Stimulated activated memory B cell treated with anti-CD40 and anti-IgM and Interleukin-4, amounts not matched to agents 10 μg/mL and 1 μg/mL and 100 μg/mL, for 72 hours (primary cell): Measurements from ENCODE around the gene GPR152.
A peak's percentile ranks its signal among the peaks of the same experiment; 100 is the strongest.

Experiments used
- ATAC-seq: fragments of 150-1000 bp; cut with Tn5 transposase; 2 replicates; pipeline ENCODE4 v1.10.0; 2021
- H3K27ac Mint-ChIP-seq: one replicate; pipeline ENCODE4 v1.8.0; 2022; ENCODE audit warnings: mild to moderate bottlenecking, mixed read lengths
- H3K27me3 Mint-ChIP-seq: one replicate; pipeline ENCODE4 v1.8.0; 2022; ENCODE audit warnings: mixed read lengths
- H3K36me3 Mint-ChIP-seq: one replicate; pipeline ENCODE4 v1.8.0; 2022; ENCODE audit warnings: mixed read lengths
- H3K4me1 Mint-ChIP-seq: one replicate; pipeline ENCODE4 v1.8.0; 2022; ENCODE audit warnings: mixed read lengths
- H3K4me3 Mint-ChIP-seq: one replicate; pipeline ENCODE4 v1.8.0; 2022; ENCODE audit warnings: mild to moderate bottlenecking, moderate library complexity, mixed read lengths
- H3K9me3 Mint-ChIP-seq: one replicate; pipeline ENCODE4 v1.8.0; 2022; ENCODE audit warnings: mixed read lengths

Gene GPR152

DNA sequence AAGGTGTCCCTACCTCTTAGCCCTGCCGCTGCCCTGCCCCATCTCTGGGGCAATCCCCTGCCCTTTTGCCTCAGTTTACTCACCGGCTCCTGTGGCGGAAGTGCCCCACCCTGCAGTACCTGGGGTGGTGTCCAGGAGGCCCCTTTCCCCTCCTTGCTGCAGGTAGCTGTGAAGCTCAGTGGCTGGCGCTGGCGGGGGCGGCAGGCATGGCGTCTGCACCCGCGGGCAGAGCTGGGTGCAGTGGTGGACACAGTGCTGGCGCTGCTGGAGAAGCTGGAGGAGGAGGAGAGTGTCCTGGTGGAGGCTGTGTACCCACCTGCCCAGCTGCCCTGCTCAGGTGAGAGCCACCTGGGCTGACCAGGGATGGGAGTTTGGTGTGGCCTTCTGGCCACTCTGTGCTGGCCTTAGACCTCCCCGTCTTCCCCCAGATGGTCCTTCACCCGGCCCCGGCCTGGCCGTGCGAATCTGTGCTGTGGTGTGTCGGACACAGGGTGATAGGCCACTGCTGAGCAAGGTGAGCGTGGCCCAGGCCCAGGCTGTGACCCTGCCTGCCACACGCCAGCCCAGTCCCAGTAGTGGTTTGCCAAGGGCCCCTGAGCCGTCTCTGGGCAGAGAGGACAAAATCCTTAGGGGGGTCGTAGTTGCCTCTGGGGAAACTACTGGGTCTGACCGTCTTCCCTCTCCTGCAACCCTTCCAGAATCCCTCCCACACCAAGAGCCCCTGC lies 33.0 kb downstream of the GPR152 start:
- Mint-ChIP-seq H3K27ac (peak overlapping the region; percentile 86), H3K4me3 (peak overlapping the region; percentile 76), H3K4me1 (peaks cover 70% of the 10 kb centered on the region), H3K9me3 (no peaks in the 10 kb centered on the region), H3K36me3 (no peaks in the 10 kb centered on the region), H3K27me3 (no peaks in the 10 kb centered on the region)
- no peak for ATAC-seq

DNA sequence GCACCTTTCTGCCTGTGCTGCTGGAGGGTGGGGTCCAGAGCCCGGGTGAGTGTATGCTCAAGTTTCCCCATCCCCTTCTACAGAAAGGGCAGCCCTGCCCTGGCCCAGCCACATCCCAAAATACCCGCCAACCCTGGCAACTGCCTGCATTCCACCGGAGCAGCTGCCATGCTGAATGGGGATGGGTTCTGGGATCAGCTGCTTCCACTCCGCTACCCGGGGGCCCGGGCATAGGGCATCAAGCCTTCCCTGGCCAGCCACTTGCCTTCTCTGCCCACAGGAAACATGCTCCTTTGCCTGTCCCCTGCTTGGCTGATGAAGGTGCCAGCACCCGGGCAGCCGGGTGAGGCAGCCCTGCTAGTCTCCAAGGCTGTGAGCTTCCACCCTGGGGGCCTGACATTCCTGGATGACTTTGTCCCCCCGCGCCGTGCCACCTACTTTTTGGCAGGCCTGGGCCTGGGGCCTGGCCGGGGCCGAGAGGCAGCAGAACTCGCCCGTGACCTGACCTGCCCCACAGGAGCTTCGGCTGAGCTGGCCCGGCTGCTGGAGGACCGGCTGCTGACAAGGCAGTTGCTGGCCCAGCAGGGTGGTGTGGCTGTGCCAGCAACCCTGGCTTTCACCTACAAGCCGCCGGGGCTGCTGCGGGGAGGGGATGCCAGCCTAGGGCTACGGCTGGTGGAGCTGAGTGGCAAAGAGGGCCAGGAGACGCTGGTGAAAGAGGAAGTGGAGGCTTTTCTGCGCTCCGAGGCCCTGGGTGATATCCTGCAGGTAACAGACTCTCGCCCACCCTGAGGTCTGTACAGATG lies 33.9 kb downstream of the GPR152 start:
- H3K9me3 Mint-ChIP-seq = no peaks in the 10 kb centered on the region
- H3K4me1 Mint-ChIP-seq = peaks cover 75% of the 10 kb centered on the region
- H3K27me3 Mint-ChIP-seq = no peaks in the 10 kb centered on the region
- peak overlapping the region; percentile 86 for H3K27ac Mint-ChIP-seq
- peak overlapping the region; percentile 76 for H3K4me3 Mint-ChIP-seq
- H3K36me3 Mint-ChIP-seq = no peaks in the 10 kb centered on the region
- peak; percentile 57 for ATAC-seq

DNA sequence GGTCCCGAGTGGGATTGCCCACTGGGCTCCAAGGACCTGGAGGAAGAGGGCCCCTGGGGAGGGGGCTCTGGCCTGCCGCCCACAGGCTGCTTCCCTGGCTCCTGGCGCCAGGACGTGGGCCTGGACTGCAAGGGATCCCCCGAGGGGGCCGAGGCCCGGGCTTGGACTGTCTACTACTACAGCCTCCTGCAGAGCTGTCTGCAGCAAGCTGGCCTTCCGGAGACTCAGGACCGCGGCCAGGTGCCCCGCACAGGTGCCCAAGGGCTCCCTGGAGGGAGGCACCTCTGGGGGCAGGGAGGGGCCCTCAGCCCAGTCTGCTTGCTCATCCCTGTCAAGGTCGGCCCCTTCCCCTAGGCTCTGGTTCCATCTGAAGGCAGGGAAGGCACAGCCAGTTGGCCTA lies 35.1 kb downstream of the GPR152 start:
- Mint-ChIP-seq H3K4me1 (peaks cover 79% of the 10 kb centered on the region), H3K27ac (peak overlapping the region; percentile 86), H3K9me3 (no peaks in the 10 kb centered on the region), H3K27me3 (no peaks in the 10 kb centered on the region), H3K4me3 (no peak overlapping the region), H3K36me3 (no peaks in the 10 kb centered on the region)
- no peak for ATAC-seq

DNA sequence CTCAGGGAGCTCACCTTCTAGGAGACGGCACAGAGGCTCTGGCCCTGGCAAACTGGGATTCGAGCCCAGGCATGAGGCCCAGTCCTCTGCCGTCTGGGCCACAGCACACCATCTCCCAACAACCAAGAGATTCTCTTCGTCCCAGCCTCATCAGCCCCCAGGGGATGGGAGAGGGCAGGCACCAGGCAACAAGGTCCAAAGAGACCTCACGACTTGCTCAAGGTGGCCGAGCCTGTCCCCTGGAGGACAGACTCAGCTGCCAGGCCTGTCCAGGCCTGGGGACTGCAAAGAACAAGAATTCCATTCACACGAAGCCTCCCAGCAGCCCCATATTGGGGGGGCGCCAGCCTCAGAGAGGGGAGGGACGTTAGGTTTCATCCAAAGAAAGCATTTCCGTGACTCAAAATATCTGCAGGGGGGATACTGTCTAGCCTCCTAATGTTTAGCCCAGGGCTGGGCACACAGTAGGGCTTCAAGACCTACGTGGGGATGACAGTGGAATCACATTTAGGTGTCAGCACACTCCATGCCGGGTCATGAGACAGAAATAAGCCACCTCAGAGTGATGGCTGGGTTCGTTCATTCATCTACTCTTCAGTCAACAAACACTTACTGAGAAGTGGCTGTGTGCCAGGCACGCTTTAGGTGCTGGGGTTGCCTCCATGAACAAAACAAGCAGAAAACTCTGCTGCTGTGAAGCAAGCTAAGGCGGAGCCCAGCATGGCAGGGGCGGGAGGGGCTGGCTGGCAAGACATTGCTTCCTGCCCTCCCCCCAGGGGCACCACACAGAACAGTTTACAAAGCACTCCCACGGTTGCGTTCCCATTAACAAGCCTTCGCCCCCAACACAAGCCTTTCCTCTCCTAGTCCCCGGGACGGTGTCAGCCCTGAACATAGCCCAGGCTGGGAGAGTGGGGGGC lies 35.9 kb downstream of the GPR152 start:
- Mint-ChIP-seq H3K36me3 (no peaks in the 10 kb centered on the region), H3K9me3 (no peaks in the 10 kb centered on the region), H3K27ac (peak overlapping the region; percentile 86), H3K4me1 (peaks cover 86% of the 10 kb centered on the region), H3K27me3 (no peaks in the 10 kb centered on the region), H3K4me3 (peak overlapping the region; percentile 74)
- no peak for ATAC-seq

DNA sequence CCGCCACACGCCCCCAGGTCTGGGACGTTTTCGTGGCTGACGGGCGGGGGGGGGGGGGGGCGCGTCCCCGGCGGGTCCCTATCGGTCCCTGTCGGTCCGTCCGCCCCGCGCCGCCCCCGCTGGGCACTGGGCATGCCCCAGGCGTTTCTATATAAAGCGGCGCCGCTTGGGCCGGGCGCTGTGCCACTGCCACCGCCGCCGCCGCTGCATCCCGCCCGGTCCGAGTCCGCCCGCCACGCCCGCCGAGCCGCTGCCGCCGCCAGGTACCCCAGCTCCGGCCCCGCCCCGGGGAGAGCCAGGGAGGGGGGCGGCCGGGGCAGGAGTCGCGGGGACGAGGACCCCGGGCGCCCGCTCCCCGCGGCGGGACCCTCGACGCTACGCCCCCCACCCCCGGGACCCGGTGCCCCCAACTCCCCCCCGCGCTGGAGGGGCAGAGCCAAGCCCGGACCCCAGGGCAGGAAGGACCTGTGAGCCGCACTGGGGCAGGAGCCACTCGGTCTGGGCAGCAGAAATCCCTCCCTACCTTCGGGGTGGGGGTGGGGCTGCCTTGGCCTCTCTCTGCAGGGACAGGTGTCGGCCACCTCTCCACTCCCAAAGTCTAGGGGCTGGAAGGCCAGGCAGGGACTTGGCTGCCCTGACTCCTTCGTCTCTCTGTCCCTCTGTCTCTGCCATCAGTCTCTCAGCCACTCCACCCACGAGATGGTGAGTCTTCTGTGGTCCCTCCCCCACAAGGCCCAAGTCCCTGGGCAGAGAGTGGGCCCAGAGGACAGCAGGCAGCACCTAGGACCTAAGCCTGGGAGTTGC lies 36.8 kb downstream of the GPR152 start, which contains the start of gene CARNS1:
TSS of gene CARNS1 (plus strand) at position 178 of the 804 bp plus-strand sequence. CDS start at position 700, 522 bp downstream.
- Mint-ChIP-seq H3K27ac (peak within 1 kb of the TSS; percentile 86), H3K4me3 (peak within 1 kb of the TSS; percentile 78), H3K4me1 (peaks cover 89% of the 10 kb centered on the region), H3K36me3 (no peaks in the 10 kb centered on the region), H3K27me3 (no peaks in the 10 kb centered on the region), H3K9me3 (no peaks in the 10 kb centered on the region)
- ATAC-seq = no peak

DNA sequence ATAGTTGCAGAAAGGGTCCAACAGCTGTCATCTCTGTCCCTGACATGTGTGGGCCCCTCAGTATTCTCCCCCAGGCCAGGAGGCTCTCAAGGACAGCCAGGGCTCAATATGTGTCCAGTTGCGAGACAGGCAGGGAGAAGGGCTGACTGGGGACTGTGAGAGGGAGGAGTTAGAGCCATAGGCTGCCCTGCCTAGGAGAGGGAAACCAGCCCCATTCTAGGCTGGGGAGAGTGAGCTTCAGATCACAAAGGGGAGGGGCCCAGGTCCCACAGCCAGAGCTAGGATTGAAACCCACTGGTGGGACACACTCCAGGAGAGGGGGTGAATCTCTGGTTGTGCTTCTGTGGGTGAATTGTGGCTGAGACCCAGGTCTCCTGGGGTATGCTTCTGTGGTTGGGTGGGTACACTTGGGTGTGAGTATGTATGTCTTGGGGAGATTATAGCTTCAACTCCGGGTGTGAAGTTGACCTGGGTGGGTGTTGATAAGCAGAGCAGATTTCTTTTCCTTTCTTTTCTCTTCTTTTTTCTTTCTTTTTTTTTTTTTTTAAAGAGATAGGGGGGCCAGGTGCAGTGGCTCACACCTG lies 39.2 kb downstream of the GPR152 start:
- Mint-ChIP-seq H3K27ac (peak overlapping the region; percentile 75), H3K4me1 (peaks cover 91% of the 10 kb centered on the region), H3K4me3 (peak overlapping the region; percentile 2), H3K27me3 (no peaks in the 10 kb centered on the region), H3K9me3 (no peaks in the 10 kb centered on the region), H3K36me3 (no peaks in the 10 kb centered on the region)
- no peak for ATAC-seq

DNA sequence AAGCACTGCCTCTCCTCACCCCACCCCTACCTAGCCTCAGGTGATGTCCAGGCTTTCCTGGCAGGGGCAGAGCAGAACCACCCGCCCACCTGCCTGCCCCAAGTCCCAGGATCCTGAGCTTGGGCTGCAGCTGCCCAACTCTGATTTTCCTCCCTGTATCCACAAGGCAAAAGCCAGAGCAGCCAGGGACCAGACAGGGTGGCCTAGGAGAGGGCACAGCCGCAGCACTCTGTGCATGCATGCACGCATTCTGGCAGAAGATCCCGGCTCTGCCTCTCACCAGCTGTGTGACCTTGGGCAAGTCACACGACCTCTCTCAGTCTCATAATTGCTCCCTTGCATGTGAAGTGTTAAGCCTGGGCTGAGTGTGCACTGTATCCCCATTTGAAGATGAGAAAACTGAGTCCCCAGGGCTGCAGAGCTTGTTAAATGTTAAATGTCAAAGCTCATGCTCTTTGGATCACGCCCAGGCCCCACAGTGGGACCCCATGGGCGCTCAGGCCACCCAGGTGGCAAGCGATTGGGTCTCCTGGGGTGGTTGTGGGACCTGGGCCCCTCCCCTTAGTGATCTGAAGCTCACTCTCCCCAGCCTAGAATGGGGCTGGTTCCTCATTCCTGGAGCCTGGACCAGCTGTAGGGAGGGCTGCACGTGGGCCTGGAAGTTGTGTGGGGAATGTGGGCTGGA lies 39.9 kb downstream of the GPR152 start:
- no peaks in the 10 kb centered on the region for H3K27me3 Mint-ChIP-seq
- peaks cover 91% of the 10 kb centered on the region for H3K4me1 Mint-ChIP-seq
- H3K36me3 Mint-ChIP-seq = no peaks in the 10 kb centered on the region
- peak overlapping the region; percentile 10 for H3K4me3 Mint-ChIP-seq
- H3K27ac Mint-ChIP-seq = peak overlapping the region; percentile 75
- ATAC-seq = no peak
- no peaks in the 10 kb centered on the region for H3K9me3 Mint-ChIP-seq

DNA sequence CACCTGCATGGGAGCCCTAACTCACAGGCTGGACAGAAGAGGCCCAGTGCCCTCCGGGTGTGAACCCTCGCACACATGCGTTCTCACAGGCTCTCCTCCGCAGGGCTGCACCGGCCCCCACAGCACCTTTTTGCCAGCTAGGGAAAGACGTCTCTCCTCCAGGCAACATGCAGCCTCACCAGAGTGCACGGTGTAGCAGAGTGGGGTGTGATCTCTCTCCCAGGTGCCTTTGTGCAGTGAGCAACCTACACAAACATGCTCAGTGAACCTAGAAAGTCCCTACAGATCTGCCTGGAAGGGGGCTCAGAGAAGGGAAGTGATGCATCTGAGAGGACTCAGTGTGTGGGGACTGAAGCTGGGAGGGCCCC lies 40.8 kb downstream of the GPR152 start:
- ATAC-seq = peak; percentile 32
- H3K36me3 Mint-ChIP-seq = peaks cover 4% of the 10 kb centered on the region
- peak overlapping the region; percentile 75 for H3K27ac Mint-ChIP-seq

DNA sequence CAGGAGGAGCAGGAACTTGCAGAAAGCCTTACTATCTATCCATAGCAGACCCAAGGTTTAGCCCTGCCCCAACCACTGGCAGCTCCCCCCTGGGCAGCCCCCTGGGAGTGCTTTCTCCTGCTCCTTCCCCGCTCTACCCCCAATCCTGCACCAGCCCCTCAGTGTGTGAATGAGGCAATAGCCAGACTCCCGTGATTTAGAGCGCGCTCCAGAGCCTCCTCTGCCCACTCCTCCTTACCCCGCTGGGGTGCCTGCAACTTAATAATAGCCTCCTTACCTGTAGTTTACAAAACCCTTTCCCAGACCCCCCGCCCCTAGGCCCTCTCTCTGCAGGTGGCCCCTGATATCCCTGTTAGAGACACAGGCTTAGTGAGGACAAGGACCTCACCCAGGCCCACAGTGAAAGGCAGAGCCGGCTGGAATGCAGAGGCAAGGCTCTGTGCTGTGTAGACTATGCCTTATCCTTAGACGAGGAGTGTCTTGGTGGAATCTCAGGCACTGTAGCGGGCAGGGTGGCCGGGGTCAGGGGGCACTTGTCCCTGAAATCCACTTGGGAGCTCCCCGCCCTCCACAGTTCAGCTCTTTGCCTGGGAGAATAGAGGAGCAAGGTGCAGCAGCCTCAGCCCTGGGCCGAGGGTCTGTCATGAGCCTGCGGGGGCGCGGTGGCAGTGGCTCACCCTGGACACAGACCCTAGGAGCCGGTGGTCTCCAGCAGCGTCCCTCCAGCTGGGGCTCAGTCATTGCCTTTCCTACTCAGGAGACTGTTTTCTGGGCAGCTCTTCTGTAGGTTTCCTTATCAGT lies 41.3 kb downstream of the GPR152 start:
- ATAC-seq = no peak
- Mint-ChIP-seq H3K36me3 (peaks cover 9% of the 10 kb centered on the region), H3K27me3 (no peaks in the 10 kb centered on the region), H3K9me3 (no peaks in the 10 kb centered on the region), H3K4me1 (peaks cover 91% of the 10 kb centered on the region), H3K4me3 (peak overlapping the region; percentile 89), H3K27ac (peak overlapping the region; percentile 75)

More for the DNA sequence above, 40.8 kb downstream of the GPR152 start:
- Mint-ChIP-seq H3K4me3 (peak overlapping the region; percentile 29), H3K9me3 (no peaks in the 10 kb centered on the region), H3K27me3 (no peaks in the 10 kb centered on the region), H3K4me1 (peaks cover 91% of the 10 kb centered on the region)

DNA sequence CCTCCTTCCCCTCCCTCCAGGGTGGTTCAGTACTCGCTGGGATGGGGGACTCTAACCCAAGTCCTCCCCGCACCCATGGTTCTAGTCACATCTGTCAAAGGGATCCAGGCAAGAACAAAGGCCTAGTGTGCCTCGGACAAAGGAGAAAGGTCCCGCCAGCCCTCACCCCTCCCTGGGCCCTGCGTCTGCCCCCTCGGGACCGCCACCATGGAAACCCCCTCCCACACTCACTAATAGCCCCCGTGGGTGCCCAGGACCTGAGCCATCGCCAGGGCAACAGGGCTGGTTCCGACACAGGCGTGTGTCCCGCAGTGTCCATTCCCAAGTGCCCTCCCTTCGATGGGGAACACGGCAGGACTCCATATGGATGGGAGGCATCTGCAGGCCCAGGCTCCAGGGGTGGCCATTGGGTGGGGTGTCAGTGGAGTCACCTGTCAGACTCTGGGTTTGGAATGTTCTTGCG lies 42.1 kb downstream of the GPR152 start:
- Mint-ChIP-seq H3K9me3 (no peaks in the 10 kb centered on the region), H3K4me1 (peaks cover 95% of the 10 kb centered on the region), H3K27me3 (no peaks in the 10 kb centered on the region), H3K27ac (peak overlapping the region; percentile 75), H3K4me3 (peak overlapping the region; percentile 89), H3K36me3 (peaks cover 11% of the 10 kb centered on the region)
- no peak for ATAC-seq

DNA sequence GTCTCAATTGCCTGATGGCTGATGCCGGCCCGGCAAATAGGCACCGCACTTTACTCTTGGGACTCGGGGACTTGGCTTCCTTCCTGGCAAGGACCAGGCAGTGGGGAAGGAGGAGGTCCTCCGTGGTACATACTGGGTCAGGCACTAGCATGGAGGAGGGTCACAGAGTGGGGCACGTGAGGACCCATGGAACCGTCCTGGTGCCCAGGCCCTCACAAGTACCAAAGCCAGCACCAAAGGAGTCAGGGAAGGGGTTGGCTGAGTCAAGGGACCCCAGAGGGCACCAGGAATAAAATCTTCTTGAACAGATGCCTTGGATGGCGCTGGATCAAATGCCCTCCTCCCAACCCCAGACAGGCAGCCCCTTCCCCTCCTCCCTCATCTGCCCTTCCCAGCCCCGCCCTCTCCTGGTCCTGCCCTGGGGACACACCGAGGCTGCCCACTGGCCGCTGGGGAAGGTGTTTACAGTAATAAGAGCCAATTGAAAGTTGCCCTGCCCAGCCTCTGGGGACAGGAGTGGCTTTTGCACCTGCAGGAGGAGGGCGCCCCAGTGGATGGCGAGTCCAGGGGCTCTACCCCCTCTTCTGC lies 42.7 kb downstream of the GPR152 start:
- Mint-ChIP-seq H3K27me3 (no peaks in the 10 kb centered on the region), H3K4me1 (peaks cover 95% of the 10 kb centered on the region), H3K36me3 (peaks cover 11% of the 10 kb centered on the region), H3K4me3 (peak overlapping the region; percentile 89), H3K27ac (peak overlapping the region; percentile 75), H3K9me3 (no peaks in the 10 kb centered on the region)
- peak; percentile 74 for ATAC-seq

DNA sequence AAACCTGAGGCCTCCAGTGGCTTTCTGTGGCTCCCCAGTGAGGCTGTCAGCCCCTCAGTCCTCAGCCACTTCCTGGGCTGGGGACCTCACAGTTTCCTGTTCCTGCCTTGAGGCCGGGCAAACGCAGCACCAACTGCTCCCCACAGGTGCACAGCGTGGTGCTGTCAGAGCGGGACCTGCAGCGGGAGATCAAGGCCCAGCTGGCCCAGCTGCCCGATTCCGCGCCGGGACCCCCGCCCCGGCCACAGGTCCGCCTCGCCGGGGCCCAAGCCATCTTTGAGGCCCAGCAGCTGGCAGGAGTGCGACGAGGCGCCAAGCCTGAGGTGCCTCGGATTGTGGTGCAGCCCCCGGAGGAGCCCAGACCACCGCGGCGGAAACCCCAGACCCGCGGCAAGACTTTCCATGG lies 43.3 kb downstream of the GPR152 start:
- Mint-ChIP-seq H3K27me3 (no peaks in the 10 kb centered on the region), H3K27ac (peak overlapping the region; percentile 75), H3K4me1 (peaks cover 99% of the 10 kb centered on the region), H3K4me3 (peak overlapping the region; percentile 89), H3K9me3 (no peaks in the 10 kb centered on the region), H3K36me3 (peaks cover 11% of the 10 kb centered on the region)
- ATAC-seq = peak; percentile 77
